Endothelial cell (in vitro differentiated cells): ENCODE results near the gene LIPE. TPM values are rescaled to one million over a fixed set of nuclear protein-coding genes. Genes with fewer than 3 reads are reported as not detected.

ENCODE experiments used
- DNase-seq: peaks from one replicate; pipeline ENCODE4 v3.0.0; 2021; ENCODE audit warnings: low spot score
- H3K27ac Mint-ChIP-seq: one replicate; pipeline ENCODE4 v1.8.0; 2021; ENCODE audit warnings: mixed read lengths, inconsistent platforms; ENCODE audit not compliant: unreplicated experiment
- H3K27me3 Mint-ChIP-seq: one replicate; pipeline ENCODE4 v1.8.0; 2021; ENCODE audit warnings: mild to moderate bottlenecking, moderate library complexity, mixed read lengths, inconsistent platforms; ENCODE audit not compliant: unreplicated experiment
- H3K36me3 Mint-ChIP-seq: one replicate; pipeline ENCODE4 v1.8.0; 2021; ENCODE audit warnings: mild to moderate bottlenecking, low read depth, mixed read lengths, inconsistent platforms; ENCODE audit not compliant: unreplicated experiment
- H3K4me1 Mint-ChIP-seq: one replicate; pipeline ENCODE4 v1.8.0; 2021; ENCODE audit warnings: mild to moderate bottlenecking, mixed read lengths, inconsistent platforms; ENCODE audit not compliant: unreplicated experiment
- H3K4me3 Mint-ChIP-seq: one replicate; pipeline ENCODE4 v1.8.0; 2021; ENCODE audit warnings: mild to moderate bottlenecking, mixed read lengths, inconsistent platforms; ENCODE audit not compliant: unreplicated experiment
- H3K9me3 Mint-ChIP-seq: one replicate; pipeline ENCODE4 v1.8.0; 2021; ENCODE audit warnings: mixed read lengths, inconsistent platforms; ENCODE audit not compliant: unreplicated experiment
- total RNA-seq: library from RNA; stranded (reverse); fragmentation: NEBNext Ultra II Directional; extraction: Animal tissue kit (Norgen Biotek cat#: 25700); gene quantifications from one replicate; pipeline ENCODE4 v1.2.1, GENCODE V29; 2021; ENCODE audit not compliant: unreplicated experiment
- TF ChIP-seq, protein P1 (sequence below): fragments of 200-600 bp; sonication (generic); IDR thresholded peaks from one replicate; pipeline ENCODE4 v1.5.0; 2021; ENCODE audit warnings: antibody characterized with exemption; ENCODE audit not compliant: unreplicated experiment

LIPE gene
- total RNA-seq, 1 donor from 2014 or later, result 5.5 TPM

DNA sequence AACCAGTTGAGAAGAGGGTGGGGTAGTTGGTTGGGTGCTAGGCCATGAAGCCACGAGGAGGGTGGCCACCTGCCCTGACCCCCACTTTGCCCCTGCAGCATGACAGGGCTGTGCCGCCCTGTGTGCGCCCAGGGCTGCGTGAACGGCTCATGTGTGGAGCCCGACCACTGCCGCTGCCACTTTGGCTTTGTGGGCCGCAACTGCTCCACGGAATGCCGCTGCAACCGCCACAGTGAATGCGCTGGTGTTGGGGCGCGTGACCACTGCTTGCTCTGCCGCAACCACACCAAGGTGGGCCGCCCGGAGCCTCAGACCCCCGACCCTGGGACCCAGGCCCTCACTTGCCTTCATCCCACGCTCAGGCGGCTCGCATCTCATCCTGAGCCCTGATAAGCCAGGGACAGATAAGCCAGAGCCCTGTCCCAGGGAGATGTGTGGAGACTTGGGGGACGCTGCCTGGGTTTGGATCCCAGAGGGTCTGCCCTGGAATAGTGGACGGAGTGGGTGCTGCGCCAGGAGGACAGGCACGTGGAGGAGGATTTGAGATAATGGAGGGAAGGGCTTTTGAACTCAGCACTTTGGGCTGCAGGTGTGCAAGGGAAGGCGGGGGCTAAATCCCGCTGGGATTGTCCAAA is 57.6 kb downstream of the LIPE start:
- no peak for DNase-seq
- H3K36me3 Mint-ChIP-seq, result peaks cover 37% of the 10 kb centered on the region
- H3K4me1 Mint-ChIP-seq, result peaks cover 12% of the 10 kb centered on the region
- TF ChIP-seq, protein P1, sequence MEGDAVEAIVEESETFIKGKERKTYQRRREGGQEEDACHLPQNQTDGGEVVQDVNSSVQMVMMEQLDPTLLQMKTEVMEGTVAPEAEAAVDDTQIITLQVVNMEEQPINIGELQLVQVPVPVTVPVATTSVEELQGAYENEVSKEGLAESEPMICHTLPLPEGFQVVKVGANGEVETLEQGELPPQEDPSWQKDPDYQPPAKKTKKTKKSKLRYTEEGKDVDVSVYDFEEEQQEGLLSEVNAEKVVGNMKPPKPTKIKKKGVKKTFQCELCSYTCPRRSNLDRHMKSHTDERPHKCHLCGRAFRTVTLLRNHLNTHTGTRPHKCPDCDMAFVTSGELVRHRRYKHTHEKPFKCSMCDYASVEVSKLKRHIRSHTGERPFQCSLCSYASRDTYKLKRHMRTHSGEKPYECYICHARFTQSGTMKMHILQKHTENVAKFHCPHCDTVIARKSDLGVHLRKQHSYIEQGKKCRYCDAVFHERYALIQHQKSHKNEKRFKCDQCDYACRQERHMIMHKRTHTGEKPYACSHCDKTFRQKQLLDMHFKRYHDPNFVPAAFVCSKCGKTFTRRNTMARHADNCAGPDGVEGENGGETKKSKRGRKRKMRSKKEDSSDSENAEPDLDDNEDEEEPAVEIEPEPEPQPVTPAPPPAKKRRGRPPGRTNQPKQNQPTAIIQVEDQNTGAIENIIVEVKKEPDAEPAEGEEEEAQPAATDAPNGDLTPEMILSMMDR, result no peak
- H3K27ac Mint-ChIP-seq, result no peak overlapping the region
- H3K4me3 Mint-ChIP-seq, result no peak overlapping the region
- H3K9me3 Mint-ChIP-seq, result no peaks in the 10 kb centered on the region
- peaks cover 11% of the 10 kb centered on the region for H3K27me3 Mint-ChIP-seq

DNA sequence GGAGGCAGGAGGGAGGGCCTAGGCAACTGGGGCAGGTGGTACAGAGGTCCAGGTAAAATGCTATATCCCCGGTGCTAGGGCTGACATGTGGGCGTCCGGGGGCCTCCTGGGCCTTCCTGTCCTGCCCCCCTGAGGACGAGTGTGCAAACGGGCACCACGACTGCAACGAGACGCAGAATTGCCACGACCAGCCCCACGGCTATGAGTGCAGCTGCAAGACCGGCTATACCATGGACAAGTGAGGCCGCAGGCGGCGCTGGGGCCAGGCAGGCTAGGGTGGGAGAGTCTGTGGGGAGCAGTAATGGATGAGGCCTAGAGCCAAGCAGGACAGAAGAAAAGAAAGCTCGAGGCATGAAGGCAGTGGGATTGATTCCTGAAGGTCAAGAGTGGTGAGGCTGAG is 58.4 kb downstream of the LIPE start:
- Mint-ChIP-seq H3K9me3 (no peaks in the 10 kb centered on the region), H3K36me3 (peaks cover 42% of the 10 kb centered on the region), H3K4me1 (peaks cover 14% of the 10 kb centered on the region), H3K27ac (no peak overlapping the region), H3K27me3 (peaks cover 8% of the 10 kb centered on the region), H3K4me3 (peak overlapping the region; percentile 75)
- DNase-seq, result no peak
- TF ChIP-seq, protein P1, result no peak

DNA sequence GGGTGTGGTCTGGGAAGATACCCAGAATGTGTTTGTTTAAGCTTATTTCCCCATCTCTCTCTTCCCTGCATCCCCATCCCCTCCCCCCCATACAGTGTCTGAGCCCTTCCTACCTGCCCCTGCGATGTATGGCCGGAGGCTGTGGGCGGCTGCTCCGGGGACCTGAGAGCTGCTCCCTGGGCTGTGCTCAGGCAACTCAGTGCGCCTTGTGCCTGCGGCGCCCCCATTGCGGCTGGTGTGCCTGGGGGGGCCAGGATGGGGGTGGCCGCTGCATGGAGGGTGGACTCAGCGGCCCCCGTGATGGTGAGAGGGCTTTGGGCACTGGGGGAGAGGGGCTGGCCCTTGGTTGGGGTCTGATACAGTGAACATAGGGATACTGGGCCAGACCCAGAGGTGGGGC is 58.8 kb downstream of the LIPE start:
- TF ChIP-seq, protein P1, result no peak
- no peak overlapping the region for H3K4me3 Mint-ChIP-seq
- no peak for DNase-seq
- no peak overlapping the region for H3K27ac Mint-ChIP-seq
- peaks cover 17% of the 10 kb centered on the region for H3K4me1 Mint-ChIP-seq
- H3K9me3 Mint-ChIP-seq, result no peaks in the 10 kb centered on the region
- peaks cover 8% of the 10 kb centered on the region for H3K27me3 Mint-ChIP-seq
- peaks cover 46% of the 10 kb centered on the region for H3K36me3 Mint-ChIP-seq

DNA sequence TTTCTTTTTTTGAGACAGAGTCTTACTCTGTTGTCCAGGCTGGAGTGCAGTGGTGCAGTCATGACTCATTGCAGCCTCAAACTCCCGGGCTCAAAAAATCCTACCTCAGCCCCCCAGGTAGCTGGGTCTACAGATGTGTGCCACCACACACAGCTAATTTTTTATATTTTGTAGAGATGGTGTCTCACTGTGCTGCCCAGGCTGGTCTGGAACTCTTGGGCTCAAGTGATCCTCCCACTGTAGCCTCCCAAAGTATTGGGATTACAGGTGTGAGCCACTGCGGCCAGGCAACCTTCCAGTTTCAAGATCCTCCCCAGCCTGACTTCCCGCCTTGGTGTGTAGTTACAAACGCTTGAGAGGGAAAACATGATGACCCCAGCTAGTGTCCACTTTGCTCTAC is 59.3 kb downstream of the LIPE start:
- peaks cover 8% of the 10 kb centered on the region for H3K27me3 Mint-ChIP-seq
- H3K4me1 Mint-ChIP-seq, result peaks cover 17% of the 10 kb centered on the region
- TF ChIP-seq, protein P1, result no peak
- H3K27ac Mint-ChIP-seq, result peak overlapping the region; percentile 27
- H3K4me3 Mint-ChIP-seq, result no peak overlapping the region
- H3K36me3 Mint-ChIP-seq, result peaks cover 50% of the 10 kb centered on the region
- H3K9me3 Mint-ChIP-seq, result no peaks in the 10 kb centered on the region
- no peak for DNase-seq

DNA sequence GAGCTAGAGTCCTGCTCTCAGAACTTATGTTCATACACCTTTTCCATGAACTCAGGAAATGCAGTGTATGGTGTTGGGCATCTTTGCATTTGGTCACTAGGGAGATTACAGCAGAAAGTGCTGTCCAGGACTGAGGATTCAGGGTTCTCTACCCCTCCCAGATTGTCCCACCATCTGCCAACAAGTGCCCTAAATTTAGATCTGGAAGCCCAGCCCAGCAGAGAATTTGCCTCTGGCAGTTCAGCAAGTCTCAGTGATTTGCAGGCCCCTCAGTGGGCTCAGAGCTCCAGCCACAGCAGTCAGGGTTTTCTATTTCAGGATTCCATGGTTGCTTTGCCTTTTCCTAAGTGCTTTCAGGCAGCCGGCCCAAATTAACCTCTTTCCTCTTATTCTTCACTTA is 60.5 kb downstream of the LIPE start:
- DNase-seq, result no peak
- TF ChIP-seq, protein P1, result no peak
- H3K36me3 Mint-ChIP-seq, result peaks cover 47% of the 10 kb centered on the region
- H3K4me3 Mint-ChIP-seq, result peak overlapping the region; percentile 71
- peaks cover 7% of the 10 kb centered on the region for H3K27me3 Mint-ChIP-seq
- no peaks in the 10 kb centered on the region for H3K9me3 Mint-ChIP-seq
- peaks cover 15% of the 10 kb centered on the region for H3K4me1 Mint-ChIP-seq
- H3K27ac Mint-ChIP-seq, result peak overlapping the region; percentile 31
